NCI-H1930 (cell line): ENCODE results near the gene GSPT2.
"Not testable (repeated sequence)": the region's sequence is repeated elsewhere in the genome, so short reads cannot be mapped to it uniquely, and the experiment has no call there.

Experiments used
- DNase-seq, 2 experiments: peaks; one replicate each; lab custom pipeline; 2025; lab: John Stamatoyannopoulos, UW

The GSPT2 gene

GRCh38 chrX:51743179-51743957 lies at the start of gene GSPT2:
Gene GSPT2, plus strand, starts transcription at chrX:51743442. Its CDS starts 185 bp downstream, at chrX:51743627.
- DNase-seq: peak; percentile 30 to 54

GRCh38 chrX:51694254-51694653 lies 49.0 kb upstream of the GSPT2 start:
- DNase-seq: no peak

GRCh38 chrX:51697397-51697796 lies 45.8 kb upstream of the GSPT2 start:
- no peak for DNase-seq

- DNase-seq: not testable (repeated sequence)
Measured at GRCh38 chrX:51710277-51711164, 32.7 kb upstream of the GSPT2 start, which contains the start of gene CENPVL1. Gene CENPVL1, plus strand, starts transcription at chrX:51710512. Its CDS starts 0 bp downstream, at chrX:51710512.

- DNase-seq: not testable (repeated sequence)
Measured at GRCh38 chrX:51712943-51713647, 30.1 kb upstream of the GSPT2 start.

GRCh38 chrX:51728202-51728601 lies 15.0 kb upstream of the GSPT2 start:
- DNase-seq: no peak

- no peak for DNase-seq
Measured at GRCh38 chrX:51737091-51737490, 6.2 kb upstream of the GSPT2 start.

- DNase-seq: no peak
Measured at GRCh38 chrX:51742586-51742985, 656 bp upstream of the GSPT2 start.

GRCh38 chrX:51747671-51748070 lies 4.4 kb downstream of the GSPT2 start:
- no peak for DNase-seq

- peak in 1 of 2 experiments; percentile 1 for DNase-seq
Measured at GRCh38 chrX:51759055-51759839, 16.0 kb downstream of the GSPT2 start.

GRCh38 chrX:51760657-51761056 lies 17.4 kb downstream of the GSPT2 start:
- no peak for DNase-seq

- no peak for DNase-seq
Measured at GRCh38 chrX:51766546-51766945, 23.3 kb downstream of the GSPT2 start.

GRCh38 chrX:51776851-51777250 lies 33.6 kb downstream of the GSPT2 start:
- no peak for DNase-seq

GRCh38 chrX:51779306-51779705 lies 36.1 kb downstream of the GSPT2 start:
- DNase-seq: no peak

- DNase-seq: no peak
Measured at GRCh38 chrX:51795136-51795535, 51.9 kb downstream of the GSPT2 start.
